ENCODE data around the gene ZDHHC1.
A peak's percentile ranks its signal among the peaks of the same experiment; 100 is the strongest.
"Not testable (repeated sequence)": the region's sequence is repeated elsewhere in the genome, so short reads cannot be mapped to it uniquely, and the experiment has no call there.

The ZDHHC1 gene

GRCh38 chr16:67430977-67431774, 14.9 kb upstream of the ZDHHC1 start, which contains the start of gene HSD11B2:
HSD11B2 (plus strand) TSS chr16:67431121; CDS start chr16:67431249, 128 bp downstream.
- DNase-seq (ENCODE audit: low read depth in 2 of 2) = peak in 1 of 2 donors; percentile 10

- peak; percentile 7 to 19 for DNase-seq (ENCODE audit: low read depth in 2 of 2)
Observed at GRCh38 chr16:67430504-67430976, 14.3 kb upstream of the ZDHHC1 start.

GRCh38 chr16:67429799-67430503, 13.7 kb upstream of the ZDHHC1 start:
- DNase-seq (ENCODE audit: low read depth in 2 of 2) = no peak

GRCh38 chr16:67429053-67429798, 12.9 kb upstream of the ZDHHC1 start:
- no peak for DNase-seq (ENCODE audit: low read depth in 2 of 2)

GRCh38 chr16:67428146-67428731, 12.0 kb upstream of the ZDHHC1 start:
- DNase-seq (ENCODE audit: low read depth in 2 of 2) = peak in 1 of 2 donors; percentile 31

GRCh38 chr16:67426950-67427349, 10.7 kb upstream of the ZDHHC1 start:
- DNase-seq (ENCODE audit: low read depth in 2 of 2) = no peak

GRCh38 chr16:67426022-67426421, 9.7 kb upstream of the ZDHHC1 start:
- no peak for DNase-seq (ENCODE audit: low read depth in 2 of 2)

- no peak for DNase-seq (ENCODE audit: low read depth in 2 of 2)
Observed at GRCh38 chr16:67425580-67425979, 9.3 kb upstream of the ZDHHC1 start.

GRCh38 chr16:67425061-67425460, 8.8 kb upstream of the ZDHHC1 start:
- DNase-seq (ENCODE audit: low read depth in 2 of 2) = no peak

GRCh38 chr16:67424261-67424615, 8.0 kb upstream of the ZDHHC1 start:
- no peak for DNase-seq (ENCODE audit: low read depth in 2 of 2)

- DNase-seq (ENCODE audit: low read depth in 2 of 2) = no peak
Observed at GRCh38 chr16:67423611-67424260, 7.5 kb upstream of the ZDHHC1 start.

GRCh38 chr16:67423015-67423414, 6.7 kb upstream of the ZDHHC1 start:
- no peak for DNase-seq (ENCODE audit: low read depth in 2 of 2)

- no peak for DNase-seq (ENCODE audit: low read depth in 2 of 2)
Observed at GRCh38 chr16:67421030-67421429, 4.8 kb upstream of the ZDHHC1 start.

- DNase-seq (ENCODE audit: low read depth in 2 of 2) = no peak
Observed at GRCh38 chr16:67419931-67420330, 3.7 kb upstream of the ZDHHC1 start.

GRCh38 chr16:67419502-67419901, 3.2 kb upstream of the ZDHHC1 start:
- no peak for DNase-seq (ENCODE audit: low read depth in 2 of 2)

- DNase-seq (ENCODE audit: low read depth in 2 of 2) = no peak
Observed at GRCh38 chr16:67417333-67418061, 1.2 kb upstream of the ZDHHC1 start.

- DNase-seq (ENCODE audit: low read depth in 2 of 2) = not testable (repeated sequence)
Observed at GRCh38 chr16:67415421-67415820, 856 bp downstream of the ZDHHC1 start.

GRCh38 chr16:67413978-67414911, 2.0 kb downstream of the ZDHHC1 start:
- no peak for DNase-seq (ENCODE audit: low read depth in 2 of 2)

GRCh38 chr16:67412294-67412693, 4.0 kb downstream of the ZDHHC1 start:
- no peak for DNase-seq (ENCODE audit: low read depth in 2 of 2)

GRCh38 chr16:67411339-67411738, 4.9 kb downstream of the ZDHHC1 start:
- DNase-seq (ENCODE audit: low read depth in 2 of 2) = no peak
